ENCODE results near the gene ADAMTS2. TPM values are rescaled to one million over a fixed set of nuclear protein-coding genes. Genes with fewer than 3 reads are reported as not detected.

ADAMTS2 gene
- total and polyA plus RNA-seq, 8 donors = 1.8 to 41.5 (median 11.6) TPM

GRCh38 chr5:179273441-179274145 lies 71.7 kb downstream of the ADAMTS2 start:
- WGBS, 5 donors = 65 to 78% (median 72%) methylated on average over 10 of the region's 10 CpGs
- no peaks in the 10 kb centered on the region for H3K36me3 ChIP-seq
- peaks cover 5 to 25% (median 18%) of the 10 kb centered on the region in 4 donors for H3K4me1 ChIP-seq
- TF ChIP-seq EP300 (IDR thresholded peaks at IDR 0.05) (no peak), POLR2AphosphoS5 (IDR thresholded peaks at IDR 0.05) (no peak), POLR2A (IDR thresholded peaks at IDR 0.05) (no peak), CTCF (IDR thresholded peaks at IDR 0.05) (no peak)
- H3K4me3 ChIP-seq = no peak overlapping the region
- no peaks in the 10 kb centered on the region for H3K9me3 ChIP-seq
- H3K27me3 ChIP-seq = no peaks in the 10 kb centered on the region
- intact Hi-C loops (cut with DNase I; ENCODE audit: low total_unique reads) = no loop called here
- no peak for DNase-seq
- peak overlapping the region in 4 of 5 donors; percentile 28 to 79 (median 68) for H3K27ac ChIP-seq

- DNase-seq = peak in 1 of 2 donors; percentile 1
- H3K27me3 ChIP-seq = no peaks in the 10 kb centered on the region
- H3K27ac ChIP-seq = peak overlapping the region in 3 of 5 donors; percentile 60 to 79 (median 75)
- intact Hi-C loops (cut with DNase I; ENCODE audit: low total_unique reads) = no loop called here
- peaks cover 5 to 25% (median 18%) of the 10 kb centered on the region in 4 donors for H3K4me1 ChIP-seq
- no peak overlapping the region for H3K4me3 ChIP-seq
- H3K36me3 ChIP-seq = no peaks in the 10 kb centered on the region
- TF ChIP-seq POLR2AphosphoS5 (IDR thresholded peaks at IDR 0.05) = no peak
- TF ChIP-seq POLR2A (IDR thresholded peaks at IDR 0.05) = no peak
- TF ChIP-seq CTCF (IDR thresholded peaks at IDR 0.05) = no peak
- TF ChIP-seq EP300 (IDR thresholded peaks at IDR 0.05) = no peak
- 69 to 79% (median 78%) methylated on average over 7 of the region's 7 CpGs for WGBS, 5 donors
- no peaks in the 10 kb centered on the region for H3K9me3 ChIP-seq
These were observed 72.2 kb downstream of the ADAMTS2 start for GRCh38 chr5:179273073-179273435.

GRCh38 chr5:179272326-179273072 lies 72.8 kb downstream of the ADAMTS2 start:
- Histone ChIP-seq H3K4me3 (no peak overlapping the region), H3K9me3 (no peaks in the 10 kb centered on the region), H3K4me1 (peaks cover 5 to 29% (median 20%) of the 10 kb centered on the region in 4 donors), H3K36me3 (no peaks in the 10 kb centered on the region), H3K27me3 (no peaks in the 10 kb centered on the region), H3K27ac (peak overlapping the region in 3 of 5 donors; percentile 60 to 79 (median 75))
- peak in 1 of 2 donors; percentile 11 for DNase-seq
- TF ChIP-seq POLR2AphosphoS5 (IDR thresholded peaks at IDR 0.05) (no peak), CTCF (IDR thresholded peaks at IDR 0.05) (no peak), POLR2A (IDR thresholded peaks at IDR 0.05) (no peak), EP300 (IDR thresholded peaks at IDR 0.05) (no peak)
- intact Hi-C loops (cut with DNase I; ENCODE audit: low total_unique reads) = no loop called here
- 80 to 92% (median 83%) methylated on average over 11 to 19 of the region's 19 CpGs for WGBS, 5 donors

GRCh38 chr5:179271821-179272325 lies 73.4 kb downstream of the ADAMTS2 start:
- no peak overlapping the region for H3K4me3 ChIP-seq
- H3K4me1 ChIP-seq = peaks cover 8 to 36% (median 26%) of the 10 kb centered on the region in 4 donors
- 63 to 78% (median 67%) methylated on average over 13 of the region's 13 CpGs for WGBS, 5 donors
- peak overlapping the region in 2 of 5 donors; percentile 75 to 79 for H3K27ac ChIP-seq
- intact Hi-C loops (cut with DNase I; ENCODE audit: low total_unique reads) = no loop called here
- TF ChIP-seq CTCF (IDR thresholded peaks at IDR 0.05) (no peak), POLR2AphosphoS5 (IDR thresholded peaks at IDR 0.05) (no peak), POLR2A (IDR thresholded peaks at IDR 0.05) (no peak), EP300 (IDR thresholded peaks at IDR 0.05) (no peak)
- no peaks in the 10 kb centered on the region for H3K27me3 ChIP-seq
- DNase-seq = peak in 1 of 2 donors; percentile 6
- H3K36me3 ChIP-seq = no peaks in the 10 kb centered on the region
- no peaks in the 10 kb centered on the region for H3K9me3 ChIP-seq
